DND-41 (cell line): Measurements from ENCODE around the gene HELZ2.

Experiments used
- ATAC-seq: fragments of 200-7000 bp; cut with Tn5 transposase; 3 replicates; pipeline ENCODE4 v1.9.1; 2021; ENCODE audit warnings: low read depth; ENCODE audit not compliant: insufficient read depth
- DNase-seq: peaks from one replicate; pipeline ENCODE4 v3.0.0-alpha.2; 2020
- H2AFZ ChIP-seq: 2 replicates; pipeline ENCODE4 v1.6.0; 2012; ENCODE audit warnings: low read depth, low read length
- H3K27ac ChIP-seq: 2 replicates; pipeline ENCODE4 v1.5.1; 2012; ENCODE audit warnings: low read length, inconsistent platforms
- H3K27me3 ChIP-seq: fragments of 200-600 bp; sonication (generic); 2 replicates; pipeline ENCODE4 v1.6.0; 2012; ENCODE audit warnings: low read length, mild to moderate bottlenecking, inconsistent platforms; ENCODE audit not compliant: insufficient read depth, poor library complexity
- H3K36me3 ChIP-seq: 2 replicates; pipeline ENCODE4 v1.5.1; 2012; ENCODE audit warnings: low read length, inconsistent platforms; ENCODE audit not compliant: insufficient read depth
- H3K4me1 ChIP-seq: 2 replicates; pipeline ENCODE4 v1.5.1; 2012; ENCODE audit warnings: mild to moderate bottlenecking, low read length; ENCODE audit not compliant: insufficient read depth
- H3K4me2 ChIP-seq: 2 replicates; pipeline ENCODE4 v1.6.0; 2012; ENCODE audit warnings: mild to moderate bottlenecking, moderate library complexity, low read length, inconsistent platforms; ENCODE audit not compliant: insufficient read depth
- H3K4me3 ChIP-seq, 2 experiments: fragments of 200-600 bp in 1 of 2; shearing (Covaris generic) in 1 of 2; 2 replicates each; pipeline ENCODE4 v1.5.1; 2012 to 2016; ENCODE audit warnings: inconsistent platforms in 2 of 2, low read length in 2 of 2, mild to moderate bottlenecking in 2 of 2, low read depth in 1 of 2, moderate library complexity in 1 of 2
- H3K79me2 ChIP-seq: 2 replicates; pipeline ENCODE4 v1.6.0; 2012; ENCODE audit warnings: low read length, inconsistent platforms; ENCODE audit not compliant: insufficient read depth
- H3K9ac ChIP-seq: 2 replicates; pipeline ENCODE4 v1.6.0; 2012; ENCODE audit warnings: low read depth, mild to moderate bottlenecking, inconsistent platforms, low read length, moderate library complexity
- H3K9me3 ChIP-seq: 2 replicates; pipeline ENCODE4 v1.5.1; 2012; ENCODE audit warnings: low read length, moderate library complexity, mild to moderate bottlenecking, inconsistent platforms; ENCODE audit not compliant: insufficient read depth, severe bottlenecking
- H4K20me1 ChIP-seq: 2 replicates; pipeline ENCODE4 v1.6.0; 2012; ENCODE audit warnings: low read length; ENCODE audit not compliant: insufficient read depth
- CTCF ChIP-seq: IDR thresholded peaks from 2 replicates; pipeline ENCODE4 v1.5.1; 2012; ENCODE audit warnings: borderline replicate concordance, low read length, moderate library complexity, mild to moderate bottlenecking; ENCODE audit not compliant: poor library complexity, severe bottlenecking; ENCODE audit errors: extremely low read depth
- EZH2 ChIP-seq: IDR thresholded peaks from 3 replicates; pipeline ENCODE4 v1.6.1; 2012; ENCODE audit warnings: borderline replicate concordance, low read depth, mild to moderate bottlenecking, moderate library complexity, low read length, inconsistent platforms; ENCODE audit not compliant: severe bottlenecking

HELZ2 gene

DNA sequence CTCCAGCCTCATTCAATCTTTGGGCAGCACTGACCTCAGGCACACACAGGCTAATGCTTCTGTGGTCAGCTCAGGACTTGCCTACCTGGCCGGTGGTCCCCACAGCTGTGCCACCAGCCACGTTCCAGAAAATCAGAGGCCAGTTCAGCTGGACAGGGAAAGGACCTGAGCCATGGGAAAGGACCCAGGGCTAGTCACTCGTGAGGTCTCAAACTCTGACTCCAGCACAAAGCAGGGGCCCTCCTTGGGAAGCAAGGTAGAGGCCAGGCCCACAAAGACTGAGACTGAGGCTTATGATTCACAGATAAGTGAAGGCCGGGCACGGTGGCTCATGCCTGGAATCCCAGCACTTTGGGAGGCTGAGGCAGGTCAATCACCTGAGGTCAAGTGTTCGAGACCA lies 22.4 kb upstream of the HELZ2 start:
- ATAC-seq (no peak), DNase-seq (no peak)
- Histone ChIP-seq H3K36me3 (peaks cover 94% of the 10 kb centered on the region), H3K4me2 (no peak overlapping the region), H3K27ac (no peak overlapping the region), H2AFZ (no peak overlapping the region), H3K9ac (no peak overlapping the region), H3K27me3 (no peaks in the 10 kb centered on the region), H3K4me3 (no peak overlapping the region), H3K79me2 (no peaks in the 10 kb centered on the region), H4K20me1 (peaks cover 26% of the 10 kb centered on the region), H3K4me1 (no peaks in the 10 kb centered on the region), H3K9me3 (no peaks in the 10 kb centered on the region)
- TF ChIP-seq CTCF (no peak), EZH2 (no peak)

GRCh38 chr20:63595416-63596127 lies 21.5 kb upstream of the HELZ2 start:
- H3K9ac ChIP-seq: no peak overlapping the region
- H3K79me2 ChIP-seq: no peaks in the 10 kb centered on the region
- DNase-seq (no peak), ATAC-seq (no peak)
- H3K36me3 ChIP-seq: peaks cover 94% of the 10 kb centered on the region
- no peaks in the 10 kb centered on the region for H3K27me3 ChIP-seq
- no peaks in the 10 kb centered on the region for H3K9me3 ChIP-seq
- no peak overlapping the region for H2AFZ ChIP-seq
- H4K20me1 ChIP-seq: peaks cover 26% of the 10 kb centered on the region
- H3K27ac ChIP-seq: no peak overlapping the region
- H3K4me3 ChIP-seq: no peak overlapping the region
- no peaks in the 10 kb centered on the region for H3K4me1 ChIP-seq
- no peak for TF ChIP-seq EZH2
- no peak overlapping the region for H3K4me2 ChIP-seq

DNA sequence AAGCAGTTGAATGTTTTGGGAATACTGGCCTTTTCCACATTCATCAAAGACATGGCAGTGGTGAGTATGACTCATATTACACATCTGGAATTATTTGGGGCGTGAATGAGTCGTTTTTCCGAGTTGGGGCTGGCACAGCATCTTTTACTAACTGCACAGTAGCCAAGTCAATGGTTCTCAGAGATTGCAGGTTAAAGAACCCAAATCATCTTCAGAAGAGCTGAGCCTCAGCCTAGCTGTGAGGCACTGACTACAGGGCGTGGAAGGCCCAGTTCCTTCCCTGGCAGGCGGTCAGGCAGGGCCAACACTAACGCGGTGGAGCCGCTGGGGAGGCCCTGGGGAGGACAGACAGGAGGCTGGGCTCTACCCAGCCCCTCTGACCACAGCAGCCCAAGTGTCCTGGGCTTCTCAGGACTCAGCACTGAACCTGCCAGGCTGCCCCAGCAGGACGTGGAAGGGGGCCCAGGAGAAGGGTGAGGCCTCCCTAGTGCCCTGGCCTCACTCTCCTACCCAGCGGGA lies 20.1 kb upstream of the HELZ2 start:
- no peak overlapping the region for H3K27ac ChIP-seq
- no peak overlapping the region for H3K9ac ChIP-seq

DNA sequence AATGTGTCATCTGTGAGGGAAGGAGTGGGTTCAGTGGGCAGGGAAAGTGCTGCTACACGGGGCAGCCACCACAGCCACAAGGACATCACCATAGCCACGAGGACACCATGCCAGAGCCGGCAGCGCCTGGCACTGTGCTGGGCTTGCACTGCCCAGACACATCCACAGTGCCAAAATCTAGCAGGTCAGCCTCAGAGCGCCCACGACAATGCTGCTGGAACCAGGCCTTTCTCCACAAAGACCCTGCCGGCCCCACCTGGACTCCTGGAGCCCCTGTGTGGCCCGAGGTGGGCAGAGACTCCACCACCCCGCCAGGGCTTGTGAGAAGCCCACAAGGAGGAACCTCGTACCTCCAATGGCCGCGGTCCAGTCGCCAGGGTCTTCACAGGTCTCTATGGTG lies 18.6 kb upstream of the HELZ2 start:
- TF ChIP-seq CTCF: no peak
- TF ChIP-seq EZH2: no peak
- ATAC-seq: no peak
- Histone ChIP-seq H3K27me3 (no peaks in the 10 kb centered on the region), H4K20me1 (peaks cover 11% of the 10 kb centered on the region), H3K9me3 (no peaks in the 10 kb centered on the region), H3K9ac (no peak overlapping the region), H2AFZ (no peak overlapping the region), H3K4me3 (no peak overlapping the region), H3K36me3 (peaks cover 90% of the 10 kb centered on the region), H3K4me2 (no peak overlapping the region), H3K79me2 (no peaks in the 10 kb centered on the region), H3K4me1 (no peaks in the 10 kb centered on the region), H3K27ac (no peak overlapping the region)
- DNase-seq: no peak

More for the DNA sequence above, 20.1 kb upstream of the HELZ2 start:
- DNase-seq: no peak
- no peak for TF ChIP-seq CTCF
- no peak for ATAC-seq
- Histone ChIP-seq H3K4me3 (no peak overlapping the region), H3K36me3 (peaks cover 94% of the 10 kb centered on the region), H3K4me2 (no peak overlapping the region), H2AFZ (no peak overlapping the region), H3K27me3 (no peaks in the 10 kb centered on the region), H4K20me1 (peaks cover 22% of the 10 kb centered on the region), H3K4me1 (no peaks in the 10 kb centered on the region), H3K9me3 (no peaks in the 10 kb centered on the region), H3K79me2 (no peaks in the 10 kb centered on the region)
